HS-27A (cell line): ENCODE data around the gene THADA.

Experiments used
- DNase-seq: peaks from one replicate; pipeline ENCODE4 v3.0.0-alpha.2; 2012; ENCODE audit warnings: low read depth, missing footprints

The THADA gene

GRCh38 chr2:43509886-43510285, 86.0 kb downstream of the THADA start:
- no peak for DNase-seq

- DNase-seq, result no peak
Measured at GRCh38 chr2:43508209-43508608, 87.6 kb downstream of the THADA start.

- DNase-seq, result no peak
Measured at GRCh38 chr2:43507137-43507536, 88.7 kb downstream of the THADA start.

GRCh38 chr2:43495727-43496126, 100.1 kb downstream of the THADA start:
- DNase-seq, result no peak

GRCh38 chr2:43493954-43494353, 101.9 kb downstream of the THADA start:
- no peak for DNase-seq

GRCh38 chr2:43491065-43491639, 104.7 kb downstream of the THADA start:
- DNase-seq, result no peak

- no peak for DNase-seq
Measured at GRCh38 chr2:43490252-43490786, 105.5 kb downstream of the THADA start.

- DNase-seq, result no peak
Measured at GRCh38 chr2:43488737-43489136, 107.1 kb downstream of the THADA start.

GRCh38 chr2:43486603-43487002, 109.2 kb downstream of the THADA start:
- no peak for DNase-seq

- DNase-seq, result peak; percentile 62
Measured at GRCh38 chr2:43484323-43484930, 111.4 kb downstream of the THADA start.

- no peak for DNase-seq
Measured at GRCh38 chr2:43482961-43483360, 112.9 kb downstream of the THADA start.

- no peak for DNase-seq
Measured at GRCh38 chr2:43481927-43482542, 113.8 kb downstream of the THADA start.

- no peak for DNase-seq
Measured at GRCh38 chr2:43480874-43481273, 115.0 kb downstream of the THADA start.

GRCh38 chr2:43478412-43479086, 117.3 kb downstream of the THADA start:
- DNase-seq, result no peak

- DNase-seq, result no peak
Measured at GRCh38 chr2:43475922-43476321, 119.9 kb downstream of the THADA start.

- no peak for DNase-seq
Measured at GRCh38 chr2:43475137-43475846, 120.5 kb downstream of the THADA start.

GRCh38 chr2:43474273-43474672, 121.6 kb downstream of the THADA start:
- no peak for DNase-seq

GRCh38 chr2:43473767-43474166, 122.1 kb downstream of the THADA start:
- DNase-seq, result no peak

GRCh38 chr2:43472527-43473194, 123.2 kb downstream of the THADA start:
- no peak for DNase-seq

GRCh38 chr2:43469713-43470112, 126.1 kb downstream of the THADA start:
- no peak for DNase-seq

- no peak for DNase-seq
Measured at GRCh38 chr2:43469094-43469493, 126.7 kb downstream of the THADA start.

- peak; percentile 51 for DNase-seq
Measured at GRCh38 chr2:43467891-43468290, 127.9 kb downstream of the THADA start.
